CMK (cell line): ENCODE data around the gene LINGO1.

Experiments
- DNase-seq: peaks from one replicate; pipeline ENCODE4 v3.0.0-alpha.2; 2010; ENCODE audit warnings: low read depth

Gene LINGO1

GRCh38 chr15:77572186-77572585 lies 60.5 kb downstream of the LINGO1 start:
- no peak for DNase-seq

DNA sequence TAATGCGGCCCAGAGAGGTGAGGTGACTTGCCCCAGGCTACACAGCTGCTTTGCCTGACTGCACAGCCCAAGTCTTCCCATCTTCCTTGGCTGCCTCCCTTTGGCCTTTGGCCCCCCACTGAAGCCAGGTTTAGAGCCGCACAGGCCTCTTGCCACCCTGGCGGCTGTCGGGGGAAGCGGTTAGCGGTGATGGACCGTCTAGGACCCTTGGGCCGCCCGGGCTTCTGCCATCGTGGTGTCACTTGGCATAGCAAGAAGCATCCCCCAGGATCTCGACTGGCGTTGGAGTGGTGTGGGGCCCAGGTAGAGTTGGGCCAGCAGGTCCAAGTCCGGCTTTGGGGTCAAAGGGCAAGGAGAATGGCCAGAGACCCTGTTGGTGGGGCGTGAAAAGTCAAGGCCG lies 61.0 kb downstream of the LINGO1 start:
- DNase-seq = no peak

- DNase-seq = no peak
These were observed 61.5 kb downstream of the LINGO1 start for GRCh38 chr15:77571181-77571580.

GRCh38 chr15:77569729-77570125 lies 63.0 kb downstream of the LINGO1 start:
- DNase-seq = no peak

GRCh38 chr15:77568973-77569728 lies 63.6 kb downstream of the LINGO1 start:
- DNase-seq = no peak

- DNase-seq = no peak
These were observed 64.4 kb downstream of the LINGO1 start for GRCh38 chr15:77568014-77568972.

- no peak for DNase-seq
These were observed 65.5 kb downstream of the LINGO1 start for GRCh38 chr15:77567202-77567601.

DNA sequence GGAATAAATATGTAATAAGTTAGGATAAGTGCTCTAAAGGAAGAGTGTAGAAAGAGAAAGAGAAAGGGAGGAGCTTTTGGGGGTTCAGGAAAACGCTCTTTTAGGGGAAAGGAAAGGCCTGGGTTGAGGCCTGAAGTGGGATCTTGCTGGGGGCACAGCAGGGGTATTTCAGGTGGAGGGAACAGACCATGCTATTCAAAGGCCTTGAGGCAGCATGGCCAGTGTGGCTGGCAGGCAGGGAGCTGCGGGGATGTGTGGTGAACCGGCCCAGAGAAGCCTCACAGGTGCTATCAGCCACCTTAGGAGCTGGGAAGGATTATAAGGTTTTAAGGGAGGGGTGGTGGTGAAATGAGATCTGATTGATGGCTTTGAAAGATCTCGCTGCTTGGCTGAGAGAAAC lies 66.6 kb downstream of the LINGO1 start:
- DNase-seq = no peak

DNA sequence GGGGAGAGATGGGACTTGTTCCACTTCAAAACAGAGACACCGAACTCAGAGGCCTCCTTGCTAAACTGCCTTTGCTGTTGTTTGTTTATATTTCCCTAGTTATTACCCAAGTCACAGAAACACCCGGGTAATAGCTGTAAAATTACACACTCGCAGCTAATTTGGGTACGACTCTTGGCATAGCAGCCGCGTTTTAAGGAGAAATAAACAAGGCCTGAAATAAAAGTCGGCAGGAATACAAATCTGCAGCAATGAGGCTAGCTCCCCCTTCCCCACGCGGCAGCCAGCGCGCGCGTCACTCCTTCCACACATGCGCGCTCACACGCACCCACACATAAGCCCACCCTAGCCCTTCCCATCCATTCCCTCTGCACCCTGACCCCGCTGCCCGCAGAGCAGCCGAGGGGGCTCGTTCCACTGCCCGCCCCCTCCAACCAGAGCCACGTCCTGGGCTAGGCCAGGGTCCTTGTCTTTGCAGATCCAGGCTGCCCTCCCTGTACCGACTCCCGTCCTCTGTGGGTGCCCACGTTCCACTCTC lies 67.3 kb downstream of the LINGO1 start:
- DNase-seq = no peak

DNA sequence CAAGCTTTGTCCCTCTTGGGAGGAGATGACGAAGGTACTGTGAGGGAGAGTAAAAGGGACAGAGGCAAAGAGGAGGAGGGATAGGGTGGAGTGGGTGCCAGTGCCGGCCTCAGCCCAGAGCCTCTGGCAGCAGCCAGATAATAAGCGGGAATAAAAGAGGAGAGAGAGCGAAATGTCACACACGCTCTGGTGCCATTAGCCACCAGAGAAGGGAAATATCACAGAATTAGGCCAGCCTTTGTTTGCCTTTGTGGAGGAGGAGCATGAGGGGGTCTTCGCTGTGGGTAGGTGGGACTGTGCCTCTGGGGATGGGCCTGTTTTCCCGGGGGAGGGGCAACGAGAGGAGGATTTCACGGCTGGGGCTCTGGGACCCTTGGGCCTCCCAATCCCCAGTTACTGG lies 67.8 kb downstream of the LINGO1 start:
- DNase-seq = no peak

GRCh38 chr15:77564341-77564740 lies 68.4 kb downstream of the LINGO1 start:
- DNase-seq = no peak

GRCh38 chr15:77563623-77564156 lies 69.0 kb downstream of the LINGO1 start:
- no peak for DNase-seq
